Measurements from ENCODE around the gene LCN15.
"Not testable (repeated sequence)": the region's sequence is repeated elsewhere in the genome, so short reads cannot be mapped to it uniquely, and the experiment has no call there.

Gene LCN15

DNA sequence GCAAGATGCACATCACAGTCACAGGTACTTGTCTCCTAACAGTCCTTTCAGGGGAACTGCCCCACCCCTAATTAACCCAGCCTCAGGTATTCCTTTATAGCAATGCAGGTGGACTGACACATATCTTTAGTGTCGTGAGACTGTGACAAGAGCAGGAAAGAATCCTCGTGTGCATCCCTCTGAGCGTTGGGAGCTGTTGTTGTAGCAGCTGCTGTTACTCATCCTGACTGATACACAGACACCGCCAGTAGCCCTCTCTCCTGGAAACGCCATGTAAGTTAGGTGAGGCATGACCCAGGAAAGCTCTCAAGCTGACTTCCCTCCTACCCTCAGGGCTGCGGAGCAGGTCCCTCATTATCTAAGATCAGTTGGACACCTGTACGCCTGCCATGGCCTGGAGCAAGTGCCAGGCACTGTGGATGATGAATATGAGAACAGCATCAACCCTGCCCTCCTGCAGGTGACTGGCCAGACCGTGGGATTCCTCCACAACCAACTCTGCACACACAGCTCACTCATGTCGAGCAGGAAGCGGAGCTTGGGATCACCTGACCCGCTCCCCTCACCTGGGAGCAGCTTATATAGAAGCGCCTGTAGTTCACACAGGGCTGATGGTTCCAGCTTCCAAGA lies 10.2 kb upstream of the LCN15 start:
- no peak for DNase-seq (ENCODE audit: low spot score)

DNA sequence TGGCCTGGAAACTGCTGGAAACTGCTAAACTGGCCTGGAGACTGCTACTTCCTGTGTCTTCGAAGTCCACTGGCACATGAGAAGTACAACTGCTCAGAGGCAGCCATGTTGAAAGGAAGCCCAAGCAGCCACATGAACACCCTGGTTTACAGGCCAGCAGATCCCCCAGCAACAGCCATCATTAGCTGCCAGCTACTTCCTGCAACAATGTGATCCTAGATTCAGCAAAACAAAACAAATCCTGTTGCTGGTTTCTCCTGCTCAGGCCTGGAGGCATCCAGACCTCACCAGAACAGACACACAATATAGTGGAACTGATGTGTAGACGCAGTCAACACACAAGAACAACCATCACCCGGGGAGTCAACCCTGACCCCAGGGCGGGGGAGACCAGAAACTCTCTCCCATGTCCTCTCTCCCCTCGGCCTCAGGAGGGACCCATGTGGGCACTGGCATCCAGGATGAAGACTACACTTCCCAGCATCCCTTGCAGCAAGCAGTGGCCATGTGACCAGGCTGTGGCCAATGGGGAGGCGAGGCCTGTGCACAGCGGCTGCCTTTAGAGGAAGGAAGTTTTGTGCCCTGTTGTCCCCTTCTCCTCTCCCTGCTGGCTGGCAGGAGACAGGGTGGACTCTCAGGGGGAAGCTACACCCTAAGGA lies 9.2 kb upstream of the LCN15 start:
- DNase-seq (ENCODE audit: low spot score), result no peak

DNA sequence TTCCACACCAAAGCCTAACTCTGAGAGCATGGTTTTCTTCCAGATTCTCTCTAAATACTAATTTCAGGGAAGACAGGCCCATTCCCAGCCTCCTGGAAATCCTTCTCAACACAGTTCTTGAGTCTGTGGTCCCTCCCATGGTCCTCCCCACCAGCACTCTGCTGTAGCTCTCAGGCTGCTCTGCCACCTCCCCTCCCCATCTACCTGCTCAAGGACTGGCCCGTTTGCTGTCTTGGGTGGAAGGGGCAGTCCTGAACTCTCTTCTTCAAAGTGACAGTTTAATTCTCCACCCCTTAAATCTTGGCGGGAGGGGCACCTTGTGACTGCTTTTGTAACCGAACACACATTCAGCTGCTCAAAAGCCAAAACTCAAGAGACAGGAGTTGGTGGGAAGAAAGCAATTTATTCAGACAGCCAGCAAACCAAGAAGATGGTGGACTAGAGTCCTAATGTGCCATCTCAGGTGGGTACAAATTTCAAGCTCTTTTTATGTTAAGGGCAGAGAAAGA lies 7.6 kb upstream of the LCN15 start:
- no peak for DNase-seq (ENCODE audit: low spot score)

DNA sequence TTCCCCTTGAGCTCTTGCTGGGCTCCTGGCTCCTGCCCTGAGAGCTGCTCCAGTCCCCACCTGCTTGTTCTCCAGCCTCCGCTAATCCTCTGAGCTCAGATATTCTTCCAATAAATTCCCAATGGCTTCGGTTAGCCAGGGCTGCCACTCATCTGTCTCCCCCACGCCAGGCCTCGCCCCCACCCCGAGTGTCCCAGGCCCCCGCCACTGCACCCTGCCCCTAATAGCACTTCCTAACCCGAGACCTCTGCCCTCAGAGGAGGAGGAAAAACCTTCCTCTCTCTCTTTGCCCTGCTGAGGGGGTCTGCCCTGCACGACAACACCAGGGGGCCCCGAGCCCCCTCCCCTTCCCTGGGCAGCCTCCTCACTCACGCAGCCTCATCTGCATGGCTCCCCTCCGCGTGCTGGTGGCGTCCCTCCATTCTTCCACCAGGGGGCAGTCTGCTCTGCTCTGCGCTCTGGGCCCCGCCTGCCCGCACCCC lies 5.4 kb upstream of the LCN15 start:
- DNase-seq (ENCODE audit: low spot score), result no peak

DNA sequence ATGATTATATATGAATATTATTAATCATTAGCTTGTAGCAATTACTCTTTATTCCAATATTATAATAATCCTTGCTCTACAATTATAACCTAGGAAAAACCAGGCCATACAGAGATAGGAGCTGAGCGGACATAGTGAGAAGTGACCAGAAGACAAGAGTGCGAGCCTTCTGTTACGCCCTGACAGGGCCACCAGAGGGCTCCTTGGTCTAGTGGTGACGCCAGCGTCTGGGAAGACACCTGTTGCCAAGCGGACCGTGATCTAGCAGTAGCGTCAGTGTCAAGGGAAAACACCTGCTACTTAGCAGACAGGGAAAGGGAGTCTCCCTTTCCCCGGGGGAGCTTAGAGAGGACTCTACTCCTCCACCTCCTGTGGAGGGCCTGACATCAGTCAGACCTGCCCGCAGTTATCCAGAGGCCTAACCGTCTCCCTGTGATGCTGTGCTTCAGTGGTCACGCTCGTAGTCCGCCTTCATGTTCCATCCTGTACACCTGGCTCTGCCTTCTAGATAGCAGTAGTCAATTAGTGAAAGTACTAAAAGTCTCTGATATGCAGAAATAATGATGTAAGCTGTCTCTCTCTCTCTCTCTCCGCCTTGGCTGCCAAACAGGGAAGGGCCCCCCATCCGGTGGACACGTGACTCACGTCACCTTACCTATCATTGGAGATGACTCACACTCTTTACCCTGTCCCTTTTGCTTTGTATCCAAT lies 2.2 kb upstream of the LCN15 start:
- not testable (repeated sequence) for DNase-seq (ENCODE audit: low spot score)

DNA sequence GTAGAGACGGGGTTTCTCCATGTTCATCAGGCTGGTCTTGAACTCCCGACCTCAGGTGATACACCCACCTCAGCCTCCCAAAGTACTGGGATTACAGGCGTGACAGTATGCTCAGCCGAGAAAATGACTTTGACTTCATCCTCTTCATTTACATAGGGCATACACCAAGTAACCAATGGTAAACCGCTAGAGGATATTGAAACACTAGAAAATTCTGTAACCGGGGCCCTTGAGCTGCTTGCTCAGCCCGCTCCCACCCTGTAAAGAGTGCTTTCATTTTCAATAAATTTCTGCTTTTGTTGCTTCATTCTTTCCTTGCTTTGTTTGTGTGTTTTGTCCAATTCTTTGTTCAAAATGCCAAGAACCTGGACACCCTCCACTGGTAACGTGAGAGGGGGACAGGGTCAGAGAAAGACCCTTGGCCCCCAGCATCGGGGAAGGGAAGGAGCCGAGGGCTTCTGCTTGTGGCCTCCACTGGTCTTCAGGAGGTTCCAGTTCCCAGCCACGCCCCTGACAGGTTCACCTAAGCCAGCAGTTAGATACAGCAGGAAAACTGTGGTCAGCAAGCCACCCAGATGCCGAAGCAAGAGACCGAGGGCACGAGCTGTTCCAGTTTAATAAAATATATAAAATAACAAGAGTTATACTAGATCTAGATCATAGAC lies 1.6 kb upstream of the LCN15 start:
- not testable (repeated sequence) for DNase-seq (ENCODE audit: low spot score)

DNA sequence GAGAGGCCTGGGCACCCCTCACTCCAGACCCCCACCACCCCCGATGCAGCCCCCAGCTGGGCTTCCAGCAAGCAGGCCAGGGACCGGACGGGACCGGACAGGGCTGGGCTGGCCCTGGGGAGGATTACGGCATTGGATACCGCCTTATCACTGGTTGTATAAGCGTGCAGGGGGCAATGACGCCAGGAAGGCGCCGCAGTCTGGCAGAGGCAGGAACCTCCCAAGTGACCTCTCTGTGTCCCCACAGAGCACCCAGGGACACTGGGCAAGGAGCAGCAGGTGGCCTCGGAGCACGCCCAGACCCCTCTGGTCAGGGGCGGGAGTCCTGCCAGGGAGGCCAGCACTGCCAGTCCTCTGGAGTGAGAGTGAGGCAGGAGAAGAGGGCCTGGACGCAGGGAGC lies 723 bp upstream of the LCN15 start:
- no peak for DNase-seq (ENCODE audit: low spot score)

DNA sequence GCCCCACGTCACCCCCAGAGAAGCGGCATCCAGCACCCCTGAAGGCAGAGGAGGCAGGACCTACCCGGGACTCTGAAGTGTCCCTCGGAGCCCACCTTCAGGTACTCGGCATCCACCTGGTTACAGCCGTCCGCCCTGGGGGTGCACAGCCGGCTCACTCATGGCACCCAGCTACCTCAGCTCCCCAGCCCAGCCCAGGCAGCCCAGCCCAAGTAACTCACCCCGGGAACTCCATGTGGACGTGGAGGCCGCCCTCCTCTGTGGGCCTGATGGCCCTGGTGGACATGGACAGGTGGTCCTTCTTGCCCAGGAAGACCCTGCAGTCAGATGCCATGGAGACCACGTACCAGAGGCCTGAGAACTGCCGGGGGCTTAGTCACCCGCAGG lies 676 bp downstream of the LCN15 start:
- no peak for DNase-seq (ENCODE audit: low spot score)

DNA sequence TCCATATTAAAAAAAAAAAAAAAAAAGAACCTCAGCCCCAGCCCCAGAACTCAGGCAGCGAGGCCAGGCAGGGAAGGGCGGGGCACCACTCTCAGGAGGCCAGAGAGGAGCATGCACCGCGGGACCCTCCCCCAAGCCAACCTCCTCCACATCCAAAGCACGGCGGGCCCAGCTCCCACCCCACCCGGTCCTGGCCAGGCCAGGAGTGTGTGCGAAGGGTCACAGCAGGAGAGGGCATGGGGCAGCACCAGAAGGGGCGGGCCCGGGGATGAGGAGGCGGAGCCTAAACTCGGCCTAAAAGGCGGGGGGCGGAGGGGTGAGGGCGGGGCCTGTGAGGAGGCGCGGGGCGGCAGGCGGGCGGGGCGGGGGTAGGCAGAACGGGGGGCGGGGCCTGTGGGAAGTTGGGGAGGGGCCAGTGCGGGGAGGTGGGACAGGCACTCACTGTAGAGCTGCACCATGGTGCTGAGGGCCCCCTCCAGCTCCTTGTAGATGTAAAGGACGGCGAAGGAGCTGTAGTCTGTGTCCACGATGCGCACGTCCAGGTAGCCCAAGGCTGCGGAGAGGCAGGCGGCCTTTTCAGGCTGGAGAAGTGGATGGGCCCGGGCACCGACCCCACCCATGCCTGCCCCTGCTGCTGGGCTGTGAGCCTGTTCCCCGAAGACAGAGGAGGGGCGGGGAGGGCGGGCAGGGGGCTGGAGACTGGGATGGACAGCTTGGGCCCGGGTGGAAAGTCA lies 1.2 kb downstream of the LCN15 start:
- DNase-seq (ENCODE audit: low spot score), result no peak

DNA sequence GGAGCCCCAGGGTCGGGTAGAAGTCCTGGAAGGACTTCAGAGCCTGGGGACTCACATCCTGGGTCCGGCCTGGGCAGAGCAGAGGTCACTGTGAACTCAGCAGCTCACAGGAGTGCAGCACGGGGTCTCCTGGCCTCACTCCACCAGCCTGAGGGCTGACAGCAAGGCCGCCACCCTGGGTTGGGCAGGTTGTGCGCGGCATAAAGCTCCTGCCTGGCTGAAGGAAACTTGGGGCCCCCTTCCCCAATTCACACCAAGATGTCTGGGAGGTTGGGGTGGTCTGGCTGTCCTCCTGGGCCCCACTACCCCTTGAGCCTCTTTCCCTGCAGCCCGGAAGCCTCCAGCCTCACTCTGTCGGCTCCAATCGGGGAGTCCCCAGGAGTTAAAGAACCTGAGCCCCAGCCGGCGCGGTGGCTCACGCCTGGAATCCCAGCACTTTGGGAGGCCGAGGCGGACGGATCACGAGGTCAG lies 2.1 kb downstream of the LCN15 start:
- no peak for DNase-seq (ENCODE audit: low spot score)

DNA sequence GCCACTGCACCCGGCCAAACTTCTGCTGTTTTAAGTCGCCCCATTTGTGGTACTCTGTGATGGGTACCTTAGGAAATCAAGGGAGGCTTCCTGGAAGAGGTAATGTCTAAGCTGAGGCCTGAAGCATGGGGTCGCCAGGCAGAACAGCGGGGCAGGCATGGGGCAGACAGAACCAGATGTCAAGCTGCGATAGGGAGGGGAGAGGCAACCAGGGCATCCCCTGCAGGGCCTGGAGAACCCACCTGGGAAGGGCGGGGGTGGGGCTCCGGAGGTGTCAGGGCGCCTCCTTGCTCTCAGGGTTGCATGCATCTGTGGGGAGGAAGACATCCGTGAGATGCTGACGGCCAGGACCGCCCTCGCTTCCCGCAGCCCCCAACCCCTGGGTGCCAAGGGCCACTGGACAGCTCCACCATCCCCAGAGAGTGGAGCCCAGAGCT lies 2.8 kb downstream of the LCN15 start:
- DNase-seq (ENCODE audit: low spot score), result no peak

DNA sequence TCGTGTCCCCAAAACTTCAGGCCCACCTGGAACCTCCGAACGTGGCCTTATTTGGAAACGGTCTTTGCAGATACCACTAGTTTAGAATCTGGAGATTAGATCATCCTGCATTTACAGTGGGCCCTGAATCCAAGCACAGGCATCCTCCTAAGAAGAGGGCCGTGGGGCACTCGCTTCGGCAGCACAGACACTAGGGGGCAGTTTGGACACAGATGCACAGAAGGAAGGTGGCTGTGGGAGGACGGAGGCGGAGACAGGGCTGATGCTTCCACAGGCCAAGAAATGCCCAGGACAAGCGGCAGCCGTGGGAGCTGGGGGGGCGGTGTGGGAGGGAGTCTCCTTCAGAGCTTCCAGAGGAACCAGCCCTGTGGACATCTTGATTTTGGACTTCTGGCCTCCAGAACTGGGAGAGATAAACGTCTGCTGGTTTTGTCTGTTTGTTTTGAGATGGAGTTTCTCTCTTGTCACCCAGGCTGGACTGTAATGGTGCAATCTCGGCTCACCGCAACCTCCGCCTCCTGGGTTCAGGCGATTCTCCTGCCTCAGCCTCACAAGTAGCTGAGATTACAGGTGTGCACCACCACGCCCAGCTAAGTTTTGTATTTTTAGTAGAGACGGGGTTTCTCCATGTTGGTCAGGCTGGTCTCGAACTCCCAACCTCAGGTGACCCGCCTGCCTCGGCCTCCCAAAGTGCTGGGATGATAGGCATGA lies 3.3 kb downstream of the LCN15 start:
- not testable (repeated sequence) for DNase-seq (ENCODE audit: low spot score)

DNA sequence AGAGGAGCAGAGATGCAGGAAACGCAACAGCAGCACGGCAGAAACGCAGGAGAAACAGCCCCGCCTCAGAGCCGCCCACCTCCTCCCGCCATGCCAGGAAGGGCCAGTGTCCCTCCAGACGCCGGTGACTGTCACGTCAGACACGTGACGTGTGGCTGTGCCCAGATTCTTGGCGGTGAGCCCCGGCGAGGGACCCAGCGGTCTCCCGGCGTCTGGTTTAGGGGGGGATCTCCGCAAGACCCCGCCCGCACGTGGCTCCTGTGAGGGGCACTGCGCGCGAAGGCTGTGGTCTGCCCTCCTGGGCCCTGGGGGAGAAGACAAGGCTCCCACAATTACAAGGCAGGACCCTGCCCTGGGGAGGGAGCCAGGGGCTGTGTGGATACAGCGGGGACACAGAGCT lies 3.9 kb downstream of the LCN15 start:
- no peak for DNase-seq (ENCODE audit: low spot score)

DNA sequence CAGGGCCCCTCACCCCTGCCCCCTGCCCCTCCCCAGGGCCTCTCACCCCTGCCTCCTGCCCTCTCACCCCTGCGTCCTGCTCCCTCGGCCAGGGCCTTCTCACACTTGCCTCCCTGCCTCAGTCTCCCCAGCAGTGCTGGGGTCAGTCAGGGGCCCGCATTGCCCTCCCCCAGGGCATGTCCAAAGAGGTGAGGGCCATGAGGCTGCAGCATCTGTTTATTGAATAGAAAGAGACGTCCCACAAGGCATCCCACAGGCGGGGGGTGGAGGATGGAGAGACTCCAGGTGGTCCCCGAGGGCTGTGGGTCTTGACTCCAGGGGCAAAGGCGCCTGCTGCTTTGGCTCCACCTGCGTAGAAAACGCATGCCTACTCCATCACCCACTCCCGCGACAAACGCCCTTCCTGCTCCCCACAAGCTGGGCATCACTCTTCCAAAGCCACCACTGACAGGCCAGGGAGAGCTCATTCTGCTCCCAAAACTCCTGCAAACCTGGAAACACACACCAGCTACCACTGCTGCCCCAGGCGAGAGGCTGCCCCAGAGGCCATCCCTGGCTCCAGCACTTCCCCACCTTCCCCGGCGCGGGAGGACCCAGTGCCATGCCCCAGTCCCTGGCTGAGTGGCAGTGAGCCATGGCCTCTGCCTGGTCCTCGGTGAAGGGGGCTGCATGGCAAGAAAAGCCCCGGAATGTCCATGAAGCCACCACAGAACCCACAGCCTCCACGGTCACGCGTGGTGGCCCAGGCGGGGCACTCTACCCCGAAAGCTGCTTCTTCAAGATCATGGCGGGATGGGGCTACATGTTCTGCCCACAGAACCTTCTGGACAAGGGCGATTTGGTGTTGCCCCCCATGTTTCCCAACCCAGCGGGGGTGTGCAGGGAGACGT lies 4.6 kb downstream of the LCN15 start:
- DNase-seq (ENCODE audit: low spot score), result no peak

DNA sequence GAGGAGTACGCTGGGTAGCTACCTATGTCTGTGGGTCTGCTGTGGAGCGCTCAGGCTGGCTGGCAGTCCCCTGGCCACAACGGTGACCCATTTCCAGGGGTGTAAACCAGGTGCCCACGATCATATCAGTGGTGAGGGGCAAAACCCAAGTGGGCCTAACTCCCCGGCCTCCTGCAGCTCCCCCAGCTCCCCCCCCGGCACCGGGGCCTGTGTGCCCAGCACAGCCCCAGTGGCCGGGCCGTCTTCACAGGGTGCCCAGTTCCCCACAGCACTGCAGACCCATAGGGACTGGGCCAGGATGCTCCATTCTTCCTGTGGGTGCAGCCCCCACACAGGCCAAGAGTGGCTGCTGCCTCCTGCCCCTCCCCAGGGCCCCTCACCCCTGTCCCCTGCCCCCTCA lies 5.3 kb downstream of the LCN15 start:
- no peak for DNase-seq (ENCODE audit: low spot score)

DNA sequence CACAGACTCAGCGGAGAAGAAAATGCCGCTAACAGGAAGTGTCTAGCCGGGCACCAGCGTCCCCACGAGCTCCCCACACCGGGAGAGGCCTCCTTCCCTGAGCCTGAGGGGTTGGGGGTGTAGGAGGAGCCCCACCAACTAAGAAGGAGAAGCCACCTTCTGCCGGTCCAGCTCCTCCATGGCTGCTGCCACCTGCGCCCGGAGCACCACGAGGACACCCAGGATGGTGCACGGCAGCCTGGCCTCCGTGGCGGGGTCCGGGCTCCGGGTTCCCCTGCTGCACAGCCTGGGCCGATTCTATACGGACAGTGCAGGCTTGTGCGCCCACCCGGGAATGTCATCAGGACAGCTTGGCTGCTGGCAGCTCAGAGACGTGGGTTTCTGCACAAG lies 6.6 kb downstream of the LCN15 start:
- DNase-seq (ENCODE audit: low spot score), result no peak

DNA sequence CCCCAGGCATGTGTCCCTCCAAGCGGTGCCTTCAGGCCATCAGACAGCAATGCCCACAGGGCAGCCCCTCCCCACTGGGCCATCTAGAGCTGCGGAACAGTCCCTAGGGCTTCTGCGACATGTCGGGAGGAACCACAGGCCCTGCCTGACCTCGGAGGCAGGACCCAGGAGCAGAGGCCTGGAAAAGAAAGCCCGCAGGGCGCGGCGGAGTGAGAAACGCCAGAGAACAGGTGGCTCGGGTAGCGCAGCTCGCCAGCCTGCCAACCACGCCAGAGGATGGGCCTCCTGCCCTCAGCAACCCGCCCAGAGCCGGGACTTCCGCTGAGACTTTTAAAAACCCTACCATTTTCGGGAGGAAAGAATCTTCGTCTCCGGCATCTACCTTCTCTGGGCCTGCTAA lies 7.0 kb downstream of the LCN15 start:
- DNase-seq (ENCODE audit: low spot score), result no peak

DNA sequence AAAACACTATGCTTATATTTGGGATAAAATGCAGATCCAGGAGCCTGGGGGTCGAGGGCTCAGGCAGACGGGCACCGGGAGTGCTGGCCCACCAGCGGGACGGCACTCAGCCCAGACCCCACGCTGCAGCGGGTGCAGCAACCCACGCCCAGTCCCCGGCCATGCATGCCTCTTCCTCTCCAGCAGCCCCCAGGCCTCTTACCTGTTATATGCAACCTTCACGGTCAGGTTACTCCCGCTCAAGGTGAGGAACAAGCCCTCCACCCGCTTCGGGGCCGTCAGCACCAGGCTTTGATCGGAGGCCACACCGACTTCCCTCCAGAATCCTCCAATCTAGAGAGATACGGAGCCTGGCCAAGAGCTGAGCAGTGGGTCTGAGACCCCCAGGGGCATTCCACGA lies 7.5 kb downstream of the LCN15 start:
- no peak for DNase-seq (ENCODE audit: low spot score)

DNA sequence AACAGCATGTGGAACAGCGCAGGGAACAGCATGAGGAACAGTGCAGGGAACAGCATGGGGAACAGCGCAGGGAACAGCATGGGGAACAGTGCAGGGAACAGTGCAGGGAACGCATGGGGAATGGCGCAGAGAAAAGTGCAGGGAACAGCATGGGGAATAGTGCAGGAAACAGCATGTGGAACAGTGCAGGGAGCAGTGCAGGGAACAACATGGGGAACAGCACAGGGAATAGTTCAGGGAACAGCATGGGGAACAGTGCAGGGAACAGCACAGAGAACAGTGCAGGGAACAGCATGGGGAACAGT lies 8.2 kb downstream of the LCN15 start:
- no peak for DNase-seq (ENCODE audit: low spot score)
